Measurements from ENCODE around the gene TMEM60.

The TMEM60 gene

DNA sequence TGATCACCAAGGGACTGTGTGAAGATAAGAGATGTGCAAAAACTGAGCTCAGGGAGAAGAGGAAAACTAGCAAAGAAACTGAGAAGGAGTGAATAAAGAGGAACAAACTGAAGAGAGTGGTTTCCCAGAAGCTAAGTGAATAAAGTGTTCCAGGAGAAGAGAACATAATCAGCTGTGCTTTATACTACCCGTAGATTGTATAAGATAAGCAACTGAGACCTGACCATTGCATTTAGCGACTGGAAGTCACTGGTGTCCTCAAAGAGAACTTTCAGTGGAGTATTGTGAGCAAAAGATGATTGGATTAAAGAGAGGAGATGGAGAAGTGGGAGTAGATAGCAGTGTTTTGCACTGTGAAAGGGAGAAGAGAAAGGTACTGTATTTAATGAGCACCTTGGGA, 14.9 kb upstream of the TMEM60 start:
- H3K4me3 ChIP-seq (ENCODE audit: low read depth, low read length), result no peak overlapping the region
- no peak for TF ChIP-seq CTCF (conservative IDR thresholded peaks at IDR 0.05; ENCODE audit: low read depth, low read length)
- DNase-seq (ENCODE audit: low read depth), result no peak

DNA sequence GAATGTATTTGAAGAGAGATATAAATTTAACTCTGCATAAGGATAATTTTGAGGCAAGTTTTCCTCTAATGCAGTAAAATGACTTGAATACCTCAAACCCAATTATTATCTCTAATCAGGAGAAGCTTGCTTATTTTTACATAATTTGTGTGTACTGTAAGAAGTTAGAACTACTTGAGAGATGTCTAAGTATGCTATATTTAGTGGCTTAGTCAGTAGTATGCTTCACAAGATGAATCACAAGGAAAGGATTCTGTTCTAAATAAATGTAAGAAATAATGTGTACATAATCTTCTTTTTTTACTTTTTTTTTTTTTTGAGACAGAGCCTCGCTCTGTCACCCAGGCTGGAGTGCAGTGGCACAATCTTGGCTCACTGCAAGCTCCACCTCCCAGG, 14.1 kb upstream of the TMEM60 start:
- DNase-seq (ENCODE audit: low read depth), result peak; percentile 77
- H3K4me3 ChIP-seq (ENCODE audit: low read depth, low read length), result no peak overlapping the region
- TF ChIP-seq CTCF (conservative IDR thresholded peaks at IDR 0.05; ENCODE audit: low read depth, low read length), result no peak

- DNase-seq (ENCODE audit: low read depth), result peak; percentile 43
- no peak overlapping the region for H3K4me3 ChIP-seq (ENCODE audit: low read depth, low read length)
- no peak for TF ChIP-seq CTCF (conservative IDR thresholded peaks at IDR 0.05; ENCODE audit: low read depth, low read length)
These were observed 13.5 kb upstream of the TMEM60 start for GRCh38 chr7:77811516-77812289.

- TF ChIP-seq CTCF (conservative IDR thresholded peaks at IDR 0.05; ENCODE audit: low read depth, low read length), result no peak
- no peak overlapping the region for H3K4me3 ChIP-seq (ENCODE audit: low read depth, low read length)
- no peak for DNase-seq (ENCODE audit: low read depth)
These were observed 10.3 kb upstream of the TMEM60 start for GRCh38 chr7:77808517-77808916.

GRCh38 chr7:77806425-77806824, 8.2 kb upstream of the TMEM60 start:
- TF ChIP-seq CTCF (conservative IDR thresholded peaks at IDR 0.05; ENCODE audit: low read depth, low read length), result no peak
- no peak for DNase-seq (ENCODE audit: low read depth)
- H3K4me3 ChIP-seq (ENCODE audit: low read depth, low read length), result no peak overlapping the region

DNA sequence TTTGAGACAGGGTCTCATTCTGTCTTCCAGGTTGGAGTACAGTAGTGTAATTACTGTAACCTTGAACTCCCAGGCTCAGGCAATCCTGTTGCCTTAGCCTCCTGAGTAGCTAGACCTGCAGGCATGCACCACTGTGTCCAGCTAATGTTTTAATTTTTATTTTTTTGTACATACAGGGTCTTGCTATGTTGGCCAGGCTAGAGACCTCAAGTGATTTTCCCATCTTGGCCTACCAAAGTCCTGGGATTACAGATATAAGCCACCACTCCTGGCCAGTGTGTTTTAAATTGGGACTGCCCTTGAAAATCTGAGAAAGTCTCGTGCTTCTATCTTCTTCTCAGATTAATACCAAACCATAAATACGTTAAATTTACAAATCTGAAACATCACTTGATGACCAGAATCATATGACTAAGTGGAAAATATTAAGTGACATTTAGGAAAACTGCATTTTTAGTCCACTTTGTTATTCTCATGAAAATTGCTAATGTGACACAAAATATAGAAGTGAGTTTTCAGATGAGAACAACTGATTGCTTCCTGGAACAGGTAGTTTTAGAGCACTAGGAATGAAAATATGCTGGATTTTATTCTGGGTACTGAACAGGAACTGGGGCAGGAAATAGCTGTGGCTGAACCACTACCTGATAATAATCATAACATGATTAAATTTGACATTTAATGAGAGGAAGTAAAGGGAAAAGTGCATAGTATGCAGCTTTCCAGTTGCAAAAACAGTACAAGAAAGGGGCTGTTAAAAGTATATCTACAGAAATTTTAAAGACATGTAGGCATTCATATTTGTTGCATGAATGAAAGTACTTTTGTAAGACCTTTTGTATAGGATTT, 4.5 kb upstream of the TMEM60 start:
- no peak for DNase-seq (ENCODE audit: low read depth)
- no peak overlapping the region for H3K4me3 ChIP-seq (ENCODE audit: low read depth, low read length)
- TF ChIP-seq CTCF (conservative IDR thresholded peaks at IDR 0.05; ENCODE audit: low read depth, low read length), result no peak
